ENCODE measurements around the gene ADSL. TPM values are rescaled to one million over a fixed set of nuclear protein-coding genes. Genes with fewer than 3 reads are reported as not detected.

ADSL gene
- total and polyA plus RNA-seq, 5 donors: 31.7 to 51.0 (median 39.1) TPM

- DNase-seq (no peak), ATAC-seq (no peak)
- H3K9me3 ChIP-seq (ENCODE audit: control insufficient read depth, low read length): no peaks in the 10 kb centered on the region
- intact Hi-C loops (cut with DNase I): loop anchor here in 2 of 4 donors (10.0 kb wide), 2 partner anchors 168 to 298 kb away; partner anchors contain the start of gene TNRC6B (in 1 of the 2)
- H3K27ac ChIP-seq (ENCODE audit: low read length): no peak overlapping the region
- H3K4me3 ChIP-seq (ENCODE audit: low read length): no peak overlapping the region
- WGBS: 52% methylated on average over 9 of the region's 9 CpGs
- H3K27me3 ChIP-seq (ENCODE audit: control insufficient read depth, insufficient read depth): no peaks in the 10 kb centered on the region
- H3K4me1 ChIP-seq (ENCODE audit: control insufficient read depth, insufficient read depth, low read length): no peaks in the 10 kb centered on the region
Measured at GRCh38 chr22:40342521-40342920, 3.8 kb upstream of the ADSL start.

GRCh38 chr22:40345271-40345670 is 1.0 kb upstream of the ADSL start:
- 74% methylated on average over 6 of the region's 6 CpGs for WGBS
- H3K9me3 ChIP-seq (ENCODE audit: control insufficient read depth, low read length): no peaks in the 10 kb centered on the region
- ATAC-seq: no peak
- DNase-seq: no peak
- no peak overlapping the region for H3K27ac ChIP-seq (ENCODE audit: low read length)
- intact Hi-C loops (cut with DNase I): loop anchor here in 2 of 4 donors (5.0 to 10.0 kb wide), 4 partner anchors 170 to 813 kb away; partner anchors contain the start of genes RPS19BP1 (in 1 of the 2) and TNRC6B (in 1 of the 2)
- peak overlapping the region; percentile 36 for H3K4me3 ChIP-seq (ENCODE audit: low read length)
- H3K27me3 ChIP-seq (ENCODE audit: control insufficient read depth, insufficient read depth): no peaks in the 10 kb centered on the region
- H3K4me1 ChIP-seq (ENCODE audit: control insufficient read depth, insufficient read depth, low read length): no peaks in the 10 kb centered on the region

GRCh38 chr22:40345815-40346184 is 500 bp upstream of the ADSL start:
- Histone ChIP-seq H3K9me3 (ENCODE audit: control insufficient read depth, low read length) (no peaks in the 10 kb centered on the region), H3K4me3 (ENCODE audit: low read length) (peak overlapping the region; percentile 36), H3K27me3 (ENCODE audit: control insufficient read depth, insufficient read depth) (no peaks in the 10 kb centered on the region), H3K4me1 (ENCODE audit: control insufficient read depth, insufficient read depth, low read length) (no peaks in the 10 kb centered on the region), H3K27ac (ENCODE audit: low read length) (peak overlapping the region; percentile 65)
- ATAC-seq: peak; percentile 30 to 46
- under 1% methylated on average over 20 of the region's 20 CpGs for WGBS
- intact Hi-C loops (cut with DNase I): loop anchor here in 2 of 4 donors (5.0 to 10.0 kb wide), 4 partner anchors 171 to 813 kb away; partner anchors contain the start of genes RPS19BP1 (in 1 of the 2) and TNRC6B (in 1 of the 2)
- peak; percentile 48 to 77 (median 70) for DNase-seq

GRCh38 chr22:40347300-40347699 is 1.0 kb downstream of the ADSL start:
- Histone ChIP-seq H3K27ac (ENCODE audit: low read length) (peak overlapping the region; percentile 43), H3K4me3 (ENCODE audit: low read length) (peak overlapping the region; percentile 36), H3K9me3 (ENCODE audit: control insufficient read depth, low read length) (no peaks in the 10 kb centered on the region), H3K4me1 (ENCODE audit: control insufficient read depth, insufficient read depth, low read length) (no peaks in the 10 kb centered on the region), H3K27me3 (ENCODE audit: control insufficient read depth, insufficient read depth) (no peaks in the 10 kb centered on the region)
- DNase-seq (no peak), ATAC-seq (no peak)
- intact Hi-C loops (cut with DNase I): loop anchor here in 2 of 4 donors (5.0 to 10.0 kb wide), 4 partner anchors 172 to 815 kb away; partner anchors contain the start of genes RPS19BP1 (in 1 of the 2) and TNRC6B (in 1 of the 2)
- 19% methylated on average over 10 of the region's 10 CpGs for WGBS

GRCh38 chr22:40348025-40348658 is 1.8 kb downstream of the ADSL start:
- H3K4me3 ChIP-seq (ENCODE audit: low read length): no peak overlapping the region
- DNase-seq: peak; percentile 27 to 71 (median 61)
- 72% methylated on average over 10 of the region's 10 CpGs for WGBS
- intact Hi-C loops (cut with DNase I): loop anchor here in 2 of 4 donors (5.0 to 10.0 kb wide), 4 partner anchors 173 to 816 kb away; partner anchors contain the start of genes RPS19BP1 (in 1 of the 2) and TNRC6B (in 1 of the 2)
- H3K9me3 ChIP-seq (ENCODE audit: control insufficient read depth, low read length): no peaks in the 10 kb centered on the region
- ATAC-seq: peak in 1 of 2 donors; percentile 28
- H3K27me3 ChIP-seq (ENCODE audit: control insufficient read depth, insufficient read depth): no peaks in the 10 kb centered on the region
- no peaks in the 10 kb centered on the region for H3K4me1 ChIP-seq (ENCODE audit: control insufficient read depth, insufficient read depth, low read length)
- no peak overlapping the region for H3K27ac ChIP-seq (ENCODE audit: low read length)

- intact Hi-C loops (cut with DNase I): no loop called here
- ATAC-seq (no peak), DNase-seq (no peak)
- no peaks in the 10 kb centered on the region for H3K9me3 ChIP-seq (ENCODE audit: control insufficient read depth, low read length)
- WGBS: 84% methylated on average over 3 of the region's 3 CpGs
- no peaks in the 10 kb centered on the region for H3K27me3 ChIP-seq (ENCODE audit: control insufficient read depth, insufficient read depth)
- no peak overlapping the region for H3K27ac ChIP-seq (ENCODE audit: low read length)
- no peak overlapping the region for H3K4me3 ChIP-seq (ENCODE audit: low read length)
- H3K4me1 ChIP-seq (ENCODE audit: control insufficient read depth, insufficient read depth, low read length): no peaks in the 10 kb centered on the region
Measured at GRCh38 chr22:40352763-40353162, 6.5 kb downstream of the ADSL start.

- Histone ChIP-seq H3K4me1 (ENCODE audit: control insufficient read depth, insufficient read depth, low read length) (no peaks in the 10 kb centered on the region), H3K27ac (ENCODE audit: low read length) (no peak overlapping the region), H3K9me3 (ENCODE audit: control insufficient read depth, low read length) (no peaks in the 10 kb centered on the region), H3K27me3 (ENCODE audit: control insufficient read depth, insufficient read depth) (no peaks in the 10 kb centered on the region), H3K4me3 (ENCODE audit: low read length) (no peak overlapping the region)
- intact Hi-C loops (cut with DNase I): no loop called here
- no peak for ATAC-seq
- DNase-seq: no peak
- 97% methylated on average over 5 of the region's 5 CpGs for WGBS
Measured at GRCh38 chr22:40361100-40361499, 14.8 kb downstream of the ADSL start.

GRCh38 chr22:40363059-40363458 is 16.8 kb downstream of the ADSL start:
- Histone ChIP-seq H3K4me1 (ENCODE audit: control insufficient read depth, insufficient read depth, low read length) (no peaks in the 10 kb centered on the region), H3K27ac (ENCODE audit: low read length) (no peak overlapping the region), H3K9me3 (ENCODE audit: control insufficient read depth, low read length) (no peaks in the 10 kb centered on the region), H3K27me3 (ENCODE audit: control insufficient read depth, insufficient read depth) (no peaks in the 10 kb centered on the region), H3K4me3 (ENCODE audit: low read length) (no peak overlapping the region)
- 89% methylated on average over 3 of the region's 3 CpGs for WGBS
- ATAC-seq: no peak
- DNase-seq: no peak
- intact Hi-C loops (cut with DNase I): no loop called here

- Histone ChIP-seq H3K9me3 (ENCODE audit: control insufficient read depth, low read length) (no peaks in the 10 kb centered on the region), H3K27ac (ENCODE audit: low read length) (no peak overlapping the region), H3K4me1 (ENCODE audit: control insufficient read depth, insufficient read depth, low read length) (no peaks in the 10 kb centered on the region), H3K4me3 (ENCODE audit: low read length) (no peak overlapping the region), H3K27me3 (ENCODE audit: control insufficient read depth, insufficient read depth) (no peaks in the 10 kb centered on the region)
- intact Hi-C loops (cut with DNase I): no loop called here
- WGBS: 81% methylated on average over 1 of the region's 1 CpG
- ATAC-seq (no peak), DNase-seq (no peak)
Measured at GRCh38 chr22:40364431-40364830, 18.1 kb downstream of the ADSL start.

GRCh38 chr22:40366068-40366467 is 19.8 kb downstream of the ADSL start:
- WGBS: 98% methylated on average over 2 of the region's 2 CpGs
- no peaks in the 10 kb centered on the region for H3K4me1 ChIP-seq (ENCODE audit: control insufficient read depth, insufficient read depth, low read length)

GRCh38 chr22:40367342-40367741 is 21.0 kb downstream of the ADSL start:
- no peaks in the 10 kb centered on the region for H3K27me3 ChIP-seq (ENCODE audit: control insufficient read depth, insufficient read depth)
- H3K27ac ChIP-seq (ENCODE audit: low read length): no peak overlapping the region
- WGBS: 72% methylated on average over 6 of the region's 6 CpGs
- no peak for ATAC-seq
- DNase-seq: no peak
- H3K4me1 ChIP-seq (ENCODE audit: control insufficient read depth, insufficient read depth, low read length): no peaks in the 10 kb centered on the region
- H3K4me3 ChIP-seq (ENCODE audit: low read length): no peak overlapping the region
- no peaks in the 10 kb centered on the region for H3K9me3 ChIP-seq (ENCODE audit: control insufficient read depth, low read length)
- intact Hi-C loops (cut with DNase I): no loop called here

More at GRCh38 chr22:40366068-40366467, 19.8 kb downstream of the ADSL start:
- ATAC-seq (no peak), DNase-seq (no peak)
- H3K9me3 ChIP-seq (ENCODE audit: control insufficient read depth, low read length): no peaks in the 10 kb centered on the region
- no peak overlapping the region for H3K27ac ChIP-seq (ENCODE audit: low read length)
- no peaks in the 10 kb centered on the region for H3K27me3 ChIP-seq (ENCODE audit: control insufficient read depth, insufficient read depth)
- no peak overlapping the region for H3K4me3 ChIP-seq (ENCODE audit: low read length)
- intact Hi-C loops (cut with DNase I): no loop called here

Measured in right cardiac atrium (tissue), 5 donors.